Measurements from ENCODE around the gene IKBKE. TPM values are rescaled to one million over a fixed set of nuclear protein-coding genes. Genes with fewer than 3 reads are reported as not detected.

IKBKE gene
- polyA plus RNA-seq, 1 donor, result 5.2 TPM

GRCh38 chr1:206512851-206513180 is 42.5 kb downstream of the IKBKE start:
- no peak for DNase-seq

- no peak for DNase-seq
Observed at GRCh38 chr1:206513312-206514111, 43.2 kb downstream of the IKBKE start.

- DNase-seq, result no peak
Observed at GRCh38 chr1:206514813-206515387, 44.6 kb downstream of the IKBKE start.

GRCh38 chr1:206516728-206516990 is 46.4 kb downstream of the IKBKE start:
- DNase-seq, result no peak

- DNase-seq, result no peak
Observed at GRCh38 chr1:206517784-206518183, 47.5 kb downstream of the IKBKE start.

- no peak for DNase-seq
Observed at GRCh38 chr1:206518206-206518605, 47.9 kb downstream of the IKBKE start.

- no peak for DNase-seq
Observed at GRCh38 chr1:206518743-206519142, 48.5 kb downstream of the IKBKE start.

GRCh38 chr1:206521127-206521526 is 50.9 kb downstream of the IKBKE start:
- DNase-seq, result no peak

GRCh38 chr1:206521694-206522402 is 51.6 kb downstream of the IKBKE start:
- no peak for DNase-seq

- DNase-seq, result no peak
Observed at GRCh38 chr1:206524739-206525364, 54.6 kb downstream of the IKBKE start.

GRCh38 chr1:206526064-206526911 is 56.0 kb downstream of the IKBKE start:
- no peak for DNase-seq

- DNase-seq, result no peak
Observed at GRCh38 chr1:206529425-206529824, 59.1 kb downstream of the IKBKE start.

- no peak for DNase-seq
Observed at GRCh38 chr1:206532368-206532767, 62.1 kb downstream of the IKBKE start.

GRCh38 chr1:206534552-206534951 is 64.3 kb downstream of the IKBKE start:
- DNase-seq, result no peak

GRCh38 chr1:206535853-206536188 is 65.5 kb downstream of the IKBKE start:
- no peak for DNase-seq

GRCh38 chr1:206537141-206537540 is 66.9 kb downstream of the IKBKE start:
- DNase-seq, result no peak

GRCh38 chr1:206538086-206538770 is 68.0 kb downstream of the IKBKE start:
- no peak for DNase-seq

- DNase-seq, result no peak
Observed at GRCh38 chr1:206538901-206539640, 68.8 kb downstream of the IKBKE start.

GRCh38 chr1:206540044-206540780 is 69.9 kb downstream of the IKBKE start:
- DNase-seq, result no peak

GRCh38 chr1:206541236-206541833 is 71.1 kb downstream of the IKBKE start:
- no peak for DNase-seq
